Sigmoid colon (tissue), 3 donors: ENCODE results near the gene AMBRA1.

Source experiments
- CTCF ChIP-seq, 4 experiments: fragments of 450-650 bp in 3 of 4; fragments of 200-600 bp in 1 of 4; IDR thresholded peaks; one replicate each; pipeline ENCODE4 v1.5.1; 2016 to 2019; ENCODE audit warnings: antibody characterized with exemption in 4 of 4, mild to moderate bottlenecking in 3 of 4, moderate library complexity in 2 of 4
- POLR2A ChIP-seq, 2 donors: fragments of 450-650 bp; IDR thresholded peaks; one replicate each; pipeline ENCODE4 v1.6.1; 2016; ENCODE audit warnings: antibody characterized with exemption in 2 of 2, mild to moderate bottlenecking in 2 of 2, moderate library complexity in 2 of 2

- TF ChIP-seq CTCF (IDR thresholded peaks at IDR 0.05) = no peak
- no peak for TF ChIP-seq POLR2A (IDR thresholded peaks at IDR 0.05)
Observed at GRCh38 chr11:46588915-46589314, 4.9 kb downstream of the AMBRA1 start.
